Prostate gland (tissue), 2 donors: ENCODE data around the gene CGREF1.

Experiments
- CTCF ChIP-seq, 4 experiments: fragments of 200-600 bp in 2 of 4; fragments of 450-650 bp in 2 of 4; sonication (generic) in 2 of 4; IDR thresholded peaks; 1 replicate in 3 of 4; 2 replicates in 1 of 4; pipeline ENCODE4 v1.5.1; 2016 to 2019; ENCODE audit warnings: antibody characterized with exemption in 4 of 4, mild to moderate bottlenecking in 2 of 4, moderate library complexity in 2 of 4
- POLR2A ChIP-seq: fragments of 450-650 bp; IDR thresholded peaks from one replicate; pipeline ENCODE4 v1.6.1; 2016; ENCODE audit warnings: antibody characterized with exemption, mild to moderate bottlenecking

GRCh38 chr2:27050996-27051901, 67.7 kb downstream of the CGREF1 start, which contains the start of gene AGBL5:
- no peak for TF ChIP-seq CTCF (IDR thresholded peaks at IDR 0.05)
- peak; percentile 43 for TF ChIP-seq POLR2A
